ENCODE measurements around the gene ELK3.

- TF ChIP-seq CTCF (IDR thresholded peaks at IDR 0.05; ENCODE audit: borderline replicate concordance, extremely low read depth, low read length, poor library complexity, severe bottlenecking), result no peak
- no peak for TF ChIP-seq EZH2 (IDR thresholded peaks at IDR 0.05; ENCODE audit: borderline replicate concordance, low read depth, low read length, severe bottlenecking)
Measured at GRCh38 chr12:96228566-96229248, 34.5 kb downstream of the ELK3 start.
